ENCODE measurements around the gene CD9. TPM values are rescaled to one million over a fixed set of nuclear protein-coding genes. Genes with fewer than 3 reads are reported as not detected.

CD9 gene
- total RNA-seq, 3 donors from 2014 or later = 91.1 to 436 (median 243) TPM

DNA sequence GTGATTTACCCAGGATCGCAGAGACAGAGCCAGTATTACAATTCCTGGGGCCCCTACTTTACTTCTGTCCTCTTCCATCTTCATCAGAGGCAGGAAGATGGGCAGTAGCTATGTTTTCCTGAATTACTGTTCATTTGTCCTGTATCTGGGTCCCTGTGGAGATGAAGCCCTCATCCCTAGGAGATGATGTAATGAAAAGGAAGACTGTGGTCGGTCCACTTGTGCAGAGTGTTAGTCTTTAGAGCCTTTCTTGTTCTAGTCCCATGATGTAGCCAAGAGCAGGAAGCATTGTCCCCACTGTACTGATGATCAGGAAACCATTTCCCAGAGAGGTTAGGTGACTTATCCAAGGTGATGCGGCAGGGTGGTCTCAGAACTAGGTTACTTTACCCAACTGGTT, 2.6 kb downstream of the CD9 start:
- no peaks in the 10 kb centered on the region for H3K36me3 ChIP-seq
- TF ChIP-seq POLR2AphosphoS5 (IDR thresholded peaks at IDR 0.05) (no peak), POLR2A (IDR thresholded peaks at IDR 0.05) (no peak)
- TF ChIP-seq, protein P1, sequence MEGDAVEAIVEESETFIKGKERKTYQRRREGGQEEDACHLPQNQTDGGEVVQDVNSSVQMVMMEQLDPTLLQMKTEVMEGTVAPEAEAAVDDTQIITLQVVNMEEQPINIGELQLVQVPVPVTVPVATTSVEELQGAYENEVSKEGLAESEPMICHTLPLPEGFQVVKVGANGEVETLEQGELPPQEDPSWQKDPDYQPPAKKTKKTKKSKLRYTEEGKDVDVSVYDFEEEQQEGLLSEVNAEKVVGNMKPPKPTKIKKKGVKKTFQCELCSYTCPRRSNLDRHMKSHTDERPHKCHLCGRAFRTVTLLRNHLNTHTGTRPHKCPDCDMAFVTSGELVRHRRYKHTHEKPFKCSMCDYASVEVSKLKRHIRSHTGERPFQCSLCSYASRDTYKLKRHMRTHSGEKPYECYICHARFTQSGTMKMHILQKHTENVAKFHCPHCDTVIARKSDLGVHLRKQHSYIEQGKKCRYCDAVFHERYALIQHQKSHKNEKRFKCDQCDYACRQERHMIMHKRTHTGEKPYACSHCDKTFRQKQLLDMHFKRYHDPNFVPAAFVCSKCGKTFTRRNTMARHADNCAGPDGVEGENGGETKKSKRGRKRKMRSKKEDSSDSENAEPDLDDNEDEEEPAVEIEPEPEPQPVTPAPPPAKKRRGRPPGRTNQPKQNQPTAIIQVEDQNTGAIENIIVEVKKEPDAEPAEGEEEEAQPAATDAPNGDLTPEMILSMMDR (IDR thresholded peaks at IDR 0.05) = no peak
- H3K4me1 ChIP-seq = peaks cover 0 to 19% of the 10 kb centered on the region in 2 donors
- no peak for DNase-seq (ENCODE audit: low spot score in 2 of 2)
- peak overlapping the region; percentile 95 to 98 for H3K27ac ChIP-seq
- no peaks in the 10 kb centered on the region for H3K27me3 ChIP-seq
- intact Hi-C loops (cut with DNase I; ENCODE audit: low total_unique reads) = no loop called here
- H3K9me3 ChIP-seq = no peaks in the 10 kb centered on the region
- peak overlapping the region; percentile 75 to 93 (median 88) for H3K4me3 ChIP-seq

DNA sequence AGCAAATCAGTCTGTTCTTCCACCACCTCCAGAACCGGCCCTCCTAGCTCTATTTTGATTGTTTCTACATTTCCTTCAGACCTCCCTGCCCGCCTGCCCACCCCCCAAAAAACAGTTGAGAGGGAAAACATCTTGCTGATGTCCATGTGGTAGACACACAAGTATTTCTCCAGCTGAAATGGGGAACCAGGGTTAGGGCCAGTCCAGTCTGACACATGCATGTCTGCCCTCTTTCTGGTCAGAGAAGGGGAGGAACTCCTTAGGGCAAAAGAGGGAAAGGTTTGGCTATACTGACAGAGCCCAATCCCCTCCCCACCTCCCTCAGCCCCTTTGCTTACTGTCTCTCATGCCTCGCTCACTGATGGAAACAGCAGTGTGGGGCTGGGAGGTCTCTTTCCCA, 3.4 kb downstream of the CD9 start:
- H3K36me3 ChIP-seq = no peaks in the 10 kb centered on the region
- no peaks in the 10 kb centered on the region for H3K9me3 ChIP-seq
- DNase-seq (ENCODE audit: low spot score in 2 of 2) = no peak
- H3K4me3 ChIP-seq = peak overlapping the region in 1 of 3 donors; percentile 93
- H3K27me3 ChIP-seq = no peaks in the 10 kb centered on the region
- intact Hi-C loops (cut with DNase I; ENCODE audit: low total_unique reads) = no loop called here
- peaks cover 0 to 19% of the 10 kb centered on the region in 2 donors for H3K4me1 ChIP-seq
- H3K27ac ChIP-seq = peak overlapping the region; percentile 95 to 98
- TF ChIP-seq POLR2A (IDR thresholded peaks at IDR 0.05) = no peak
- TF ChIP-seq, protein P1 (IDR thresholded peaks at IDR 0.05) = no peak
- no peak for TF ChIP-seq POLR2AphosphoS5 (IDR thresholded peaks at IDR 0.05)

DNA sequence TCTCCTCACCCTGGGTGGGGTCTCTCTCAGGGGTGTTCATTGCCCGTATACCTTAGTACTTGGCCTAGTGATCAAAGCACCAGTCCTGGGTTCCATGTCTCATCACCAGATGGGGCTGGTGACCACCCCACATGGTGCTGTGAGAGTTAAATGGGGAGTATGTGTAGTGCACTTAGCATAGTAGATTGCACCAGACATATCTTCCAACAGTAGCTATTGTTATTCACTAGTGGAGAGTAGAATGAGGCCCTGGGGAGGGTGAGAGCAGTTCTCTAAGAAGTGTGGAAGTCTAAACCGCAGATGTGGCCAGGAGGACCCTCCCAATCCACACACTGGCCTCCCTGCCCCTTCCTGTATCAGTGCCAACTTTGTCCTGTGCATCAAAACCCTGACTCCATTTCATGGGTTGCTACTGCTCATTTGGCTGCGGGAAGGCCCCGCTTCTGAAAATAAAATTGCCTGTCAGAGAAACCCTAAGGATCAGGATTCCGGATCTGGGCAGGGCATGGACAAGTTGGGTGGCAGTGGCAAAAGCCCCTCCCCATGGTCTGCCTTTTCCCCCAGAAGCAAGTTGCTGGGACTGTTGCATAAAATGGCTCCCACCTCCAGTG, 4.4 kb downstream of the CD9 start:
- H3K9me3 ChIP-seq = no peaks in the 10 kb centered on the region
- no peaks in the 10 kb centered on the region for H3K36me3 ChIP-seq
- peak overlapping the region; percentile 95 to 98 for H3K27ac ChIP-seq
- H3K4me1 ChIP-seq = peaks cover 0 to 19% of the 10 kb centered on the region in 2 donors
- H3K4me3 ChIP-seq = peak overlapping the region in 1 of 3 donors; percentile 32
- intact Hi-C loops (cut with DNase I; ENCODE audit: low total_unique reads) = loop anchor here (5.0 kb wide), 1 partner anchor 668 kb away; the partner anchor contains the start of gene SPSB2
- DNase-seq (ENCODE audit: low spot score in 2 of 2) = no peak
- TF ChIP-seq POLR2AphosphoS5 (IDR thresholded peaks at IDR 0.05) (no peak), POLR2A (IDR thresholded peaks at IDR 0.05) (no peak)
- TF ChIP-seq, protein P1 (IDR thresholded peaks at IDR 0.05) = no peak
- no peaks in the 10 kb centered on the region for H3K27me3 ChIP-seq

DNA sequence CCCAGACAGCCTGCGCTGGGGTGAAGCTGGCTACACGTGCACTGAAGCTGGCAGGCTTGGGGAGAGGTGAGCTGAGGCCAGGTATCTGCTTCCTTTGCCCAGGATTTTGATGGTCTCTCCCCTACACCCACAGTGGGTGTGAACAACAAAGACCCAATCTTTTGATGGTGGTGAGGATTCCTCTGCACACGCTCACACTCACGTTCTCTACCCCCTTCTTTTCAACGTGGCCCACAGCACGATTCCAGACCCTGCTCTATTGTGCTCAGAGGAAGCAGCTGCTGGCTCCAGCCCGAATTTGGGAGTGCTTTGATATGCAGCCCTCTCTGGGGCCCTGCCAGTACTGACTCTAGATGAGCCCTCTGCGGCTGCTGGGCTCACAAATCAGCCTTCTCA, 4.9 kb downstream of the CD9 start:
- no peaks in the 10 kb centered on the region for H3K9me3 ChIP-seq
- TF ChIP-seq POLR2A (IDR thresholded peaks at IDR 0.05) (no peak), POLR2AphosphoS5 (IDR thresholded peaks at IDR 0.05) (no peak)
- TF ChIP-seq, protein P1 (IDR thresholded peaks at IDR 0.05) = no peak
- peaks cover 0 to 19% of the 10 kb centered on the region in 2 donors for H3K4me1 ChIP-seq
- peak overlapping the region in 1 of 3 donors; percentile 32 for H3K4me3 ChIP-seq
- H3K27ac ChIP-seq = peak overlapping the region; percentile 95 to 98
- DNase-seq (ENCODE audit: low spot score in 2 of 2) = no peak
- intact Hi-C loops (cut with DNase I; ENCODE audit: low total_unique reads) = loop anchor here (5.0 kb wide), 1 partner anchor 667 kb away; the partner anchor contains the start of gene SPSB2
- H3K36me3 ChIP-seq = no peaks in the 10 kb centered on the region
- H3K27me3 ChIP-seq = no peaks in the 10 kb centered on the region

DNA sequence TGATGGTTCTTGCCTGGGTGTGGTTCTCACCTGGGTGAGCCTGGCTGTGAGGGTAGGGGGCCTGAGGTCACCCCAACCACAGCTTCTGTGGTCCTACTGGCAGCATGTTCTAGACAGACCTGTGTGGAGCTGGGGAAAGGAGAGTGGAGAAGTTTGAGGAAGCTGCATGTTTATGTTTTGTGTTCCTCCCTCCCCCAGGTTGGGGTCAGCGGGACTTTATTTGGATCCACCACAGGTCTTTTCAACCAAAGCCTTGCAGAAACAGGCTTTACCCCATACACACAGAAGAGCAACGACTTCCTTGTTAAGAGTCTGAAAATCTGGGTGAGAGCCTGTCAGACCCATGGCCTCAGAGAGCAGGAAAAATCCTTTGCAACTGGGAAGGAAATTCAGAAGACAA, 5.6 kb downstream of the CD9 start:
- H3K9me3 ChIP-seq = no peaks in the 10 kb centered on the region
- TF ChIP-seq, protein P1 (IDR thresholded peaks at IDR 0.05) = no peak
- peaks cover 0 to 19% of the 10 kb centered on the region in 2 donors for H3K4me1 ChIP-seq
- no peaks in the 10 kb centered on the region for H3K36me3 ChIP-seq
- no peak for DNase-seq (ENCODE audit: low spot score in 2 of 2)
- H3K4me3 ChIP-seq = no peak overlapping the region
- peak overlapping the region; percentile 95 to 98 for H3K27ac ChIP-seq
- intact Hi-C loops (cut with DNase I; ENCODE audit: low total_unique reads) = loop anchor here (1.0 to 5.0 kb wide), 2 partner anchors 15 to 667 kb away; partner anchors contain the start of gene SPSB2
- H3K27me3 ChIP-seq = no peaks in the 10 kb centered on the region

All from breast epithelium (tissue), 4 donors.